ENCODE results near the gene BNC2.

- TF ChIP-seq CTCF (conservative IDR thresholded peaks at IDR 0.05 in 1 of 2, IDR thresholded peaks at IDR 0.05 in 1 of 2; ENCODE audit: low read depth in 1 of 2, low read length in 2 of 2) (no peak), EZH2 (IDR thresholded peaks at IDR 0.05; ENCODE audit: low read length, missing control alignments) (no peak)
Measured at GRCh38 chr9:16688814-16689213, 181.7 kb downstream of the BNC2 start.

Measured in fibroblast of lung (primary cell).